NT2/D1 (cell line): ENCODE results near the gene CACNA1H.

Source experiments
- SUZ12 ChIP-seq: IDR thresholded peaks from 2 replicates; pipeline ENCODE4 v1.6.1; 2011; ENCODE audit not compliant: insufficient read length, insufficient read depth; ENCODE audit errors: extremely low read depth
- YY1 ChIP-seq: IDR thresholded peaks from 2 replicates; pipeline ENCODE4 v1.6.1; 2011; ENCODE audit not compliant: insufficient read length, insufficient read depth
- ZNF274 ChIP-seq: IDR thresholded peaks from 2 replicates; pipeline ENCODE4 v1.6.1; 2011; ENCODE audit warnings: mild to moderate bottlenecking, low read depth, low read length

DNA sequence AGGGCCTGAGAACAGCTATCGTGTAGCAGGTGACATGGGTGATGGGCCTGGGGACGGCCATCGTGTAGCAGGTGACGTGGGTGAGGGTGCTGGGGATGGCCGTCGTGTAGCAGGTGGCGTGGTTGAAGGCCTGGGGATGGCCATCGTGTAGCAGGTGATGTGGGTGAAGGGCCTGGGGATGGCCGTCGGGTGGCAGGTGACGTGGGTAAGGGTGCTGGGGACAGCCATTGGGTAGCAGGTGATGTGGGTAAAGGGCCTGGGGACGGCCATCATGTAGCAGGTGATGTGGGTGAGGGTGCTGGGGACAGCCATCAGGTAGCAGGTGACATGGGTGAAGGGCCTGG, 118.4 kb downstream of the CACNA1H start:
- TF ChIP-seq ZNF274 (no peak), YY1 (no peak), SUZ12 (no peak)
